Astrocyte (in vitro differentiated cells and primary cell): ENCODE data around the gene ACD.

Experiments used
- CTCF ChIP-seq: IDR thresholded peaks from 2 replicates; pipeline ENCODE4 v1.5.1; 2011; ENCODE audit warnings: low read depth, mild to moderate bottlenecking, inconsistent platforms, low read length, moderate library complexity; ENCODE audit not compliant: insufficient read depth
- EZH2 ChIP-seq: IDR thresholded peaks from 2 replicates; pipeline ENCODE4 v1.6.1; 2012; ENCODE audit warnings: mild to moderate bottlenecking, low read length, inconsistent platforms; ENCODE audit not compliant: insufficient read depth

- peak; percentile 73 for TF ChIP-seq CTCF
- TF ChIP-seq EZH2: no peak
Observed at GRCh38 chr16:67672739-67673662, 12.9 kb upstream of the ACD start.
